Smooth muscle cell of bladder (primary cell): Measurements from ENCODE around the gene A4GNT. TPM values are rescaled to one million over a fixed set of nuclear protein-coding genes. Genes with fewer than 3 reads are reported as not detected.

Experiments used
- total RNA-seq: library from RNA; depleted of rRNA; stranded (reverse); fragments of >200 nt; gene quantifications from 2 replicates; pipeline ENCODE4 v1.2.3, GENCODE V29; 2014

The A4GNT gene
- not detected in 2 replicates for total RNA-seq

DNA sequence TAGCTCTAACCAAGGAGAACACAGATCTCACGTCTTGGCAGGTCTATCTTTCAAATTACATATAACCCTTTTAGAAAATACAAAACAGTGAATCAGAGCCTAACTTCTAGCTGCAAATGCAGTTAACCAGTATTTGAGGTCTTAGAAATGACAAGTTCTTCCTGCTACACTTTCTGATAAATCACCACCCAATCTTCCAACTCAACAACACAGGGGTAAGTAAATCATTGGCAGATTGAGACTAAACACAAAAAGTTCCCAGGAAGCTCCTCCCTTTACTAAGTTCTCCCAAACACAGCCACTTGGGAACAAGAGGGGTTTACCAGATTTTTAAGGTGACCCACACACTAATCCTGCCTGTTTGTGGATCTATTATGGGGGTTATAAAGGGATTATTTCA is at the start of gene A4GNT:
Gene A4GNT, minus strand, starts transcription at position 152 of the 400 bp plus-strand sequence. CDS start 1,134 bp downstream, outside the sequence.

DNA sequence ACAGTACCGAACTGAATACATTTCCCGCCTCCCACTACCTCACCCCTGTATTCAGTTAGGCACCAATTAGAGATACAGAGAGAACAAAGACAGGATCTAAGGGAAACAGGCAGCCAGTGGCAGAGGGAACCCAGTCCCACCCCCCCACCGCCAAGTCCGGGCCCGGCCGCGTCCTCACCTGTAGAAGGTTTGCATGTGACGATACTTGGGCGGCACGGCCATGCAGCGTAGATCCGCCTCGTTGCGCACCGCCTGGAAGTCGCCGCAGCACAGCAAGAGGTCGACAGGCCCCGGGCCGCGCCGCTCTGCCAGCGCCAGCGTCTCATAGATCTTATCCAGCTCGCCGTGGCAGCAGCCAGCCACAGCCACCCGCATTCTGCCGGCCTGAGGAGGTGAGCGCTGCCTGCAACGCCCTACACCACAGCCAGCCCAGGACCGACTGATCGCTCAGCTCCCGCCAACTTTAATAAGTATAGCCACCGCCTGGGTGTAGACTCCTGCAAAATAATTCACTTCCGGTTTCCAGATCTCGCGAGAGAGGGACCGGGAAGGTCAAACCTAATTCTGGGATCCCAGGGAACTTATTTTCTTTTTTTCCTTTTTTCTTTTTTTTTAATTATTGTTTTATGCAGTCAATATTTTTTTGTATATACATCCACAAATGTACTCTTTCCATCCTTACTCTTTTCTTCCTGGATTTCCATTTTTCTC is 42.4 kb upstream of the A4GNT start, which contains the start of gene DBR1:
Gene DBR1, minus strand, starts transcription at position 501 of the 711 bp plus-strand sequence. Its CDS starts 126 bp downstream, at position 375.

DNA sequence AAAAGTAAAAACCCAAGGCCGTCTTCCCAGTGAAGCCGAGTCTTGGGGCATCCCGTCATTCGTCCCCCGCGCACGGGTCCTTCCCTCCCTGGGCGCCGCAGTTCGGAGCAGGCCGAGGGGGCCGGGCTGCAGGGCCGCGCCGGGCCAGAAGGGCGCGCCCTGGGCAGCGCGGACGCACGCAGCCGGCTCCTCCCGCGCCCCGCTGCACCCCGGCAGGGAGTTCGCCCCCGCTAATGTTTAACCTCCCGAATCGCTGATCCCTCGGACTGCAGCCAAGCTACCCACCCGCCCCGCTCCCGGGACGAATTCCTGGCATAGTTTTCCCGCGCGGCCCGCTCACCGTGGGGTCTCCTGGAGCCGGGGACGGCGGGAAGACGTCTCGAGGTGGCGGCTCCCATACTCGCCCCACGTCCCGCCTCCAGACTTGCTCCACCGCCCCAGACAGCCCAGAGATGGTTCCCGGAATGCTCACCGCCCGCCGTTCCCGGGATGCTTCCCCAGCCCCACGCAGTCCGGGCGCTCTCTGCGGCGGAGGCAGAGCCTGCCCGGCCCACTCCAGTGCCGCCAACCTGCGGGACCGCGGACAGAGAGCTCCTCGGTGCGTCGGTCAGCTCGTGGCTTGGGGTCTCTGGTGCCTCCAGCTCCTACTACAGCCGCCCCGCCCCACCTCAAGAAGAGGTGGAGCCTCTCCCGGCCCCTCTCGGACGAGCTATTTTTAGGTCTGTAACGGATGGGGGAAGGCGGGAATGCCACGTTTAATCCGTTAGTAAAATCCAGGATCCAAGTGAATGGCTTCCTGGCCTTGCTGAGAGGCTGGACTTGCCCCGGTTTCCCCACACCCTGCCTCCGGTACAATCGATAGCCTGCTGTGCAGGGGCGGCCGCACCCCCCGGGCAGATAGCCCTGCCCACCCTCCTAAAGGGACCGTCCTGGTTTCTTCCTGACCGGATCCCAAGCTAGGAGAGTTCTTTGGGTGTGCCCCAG is 16.9 kb downstream of the A4GNT start, which contains the start of gene DZIP1L:
Gene DZIP1L, minus strand, starts transcription at position 621 of the 984 bp plus-strand sequence. CDS start 11,637 bp downstream, outside the sequence.

Other genes with a start within 250 kb of the A4GNT start
- not detected in 2 replicates for gene CLDN18, start 122.2 kb downstream of the A4GNT start, total RNA-seq
- gene DZIP1L, start 16.8 kb downstream of the A4GNT start, total RNA-seq, result 21.2 and 29.4 TPM in 2 replicates
- 11.4 and 14.5 TPM in 2 replicates for gene DBR1, start 42.5 kb upstream of the A4GNT start, total RNA-seq
- gene ARMC8, start 54.9 kb upstream of the A4GNT start, total RNA-seq, result 34.1 and 35.9 TPM in 2 replicates
- 0.09 TPM in 1 of 2 replicates, not detected in the other for gene NME9, start 197.5 kb upstream of the A4GNT start, total RNA-seq
- gene MRAS, start 216.2 kb upstream of the A4GNT start, total RNA-seq, result 37.0 and 67.5 TPM in 2 replicates